ENCODE results near the gene SIN3A.

GRCh38 chr15:75335705-75336355, 115.7 kb downstream of the SIN3A start, which contains the start of gene COMMD4:
- no peak for TF ChIP-seq CTCF (IDR thresholded peaks at IDR 0.05)
- TF ChIP-seq EZH2 (IDR thresholded peaks at IDR 0.05; ENCODE audit: borderline replicate concordance, insufficient read depth, low read depth, low read length, poor library complexity, severe bottlenecking): no peak
